Hippocampal formation (tissue), 2 donors: ENCODE data around the gene LORICRIN.

ENCODE experiments used
- DNase-seq, 2 donors: peaks; one replicate each; lab custom pipeline; 2025; lab: John Stamatoyannopoulos, UW

The LORICRIN gene

GRCh38 chr1:153250166-153250565 lies 9.3 kb upstream of the LORICRIN start:
- no peak for DNase-seq

GRCh38 chr1:153251087-153251486 lies 8.4 kb upstream of the LORICRIN start:
- no peak for DNase-seq

GRCh38 chr1:153251562-153251961 lies 7.9 kb upstream of the LORICRIN start:
- DNase-seq, result no peak

GRCh38 chr1:153251988-153252387 lies 7.5 kb upstream of the LORICRIN start:
- no peak for DNase-seq

GRCh38 chr1:153253076-153253475 lies 6.4 kb upstream of the LORICRIN start:
- no peak for DNase-seq

GRCh38 chr1:153253693-153254092 lies 5.8 kb upstream of the LORICRIN start:
- DNase-seq, result no peak

GRCh38 chr1:153260585-153261280 lies 1.2 kb downstream of the LORICRIN start:
- no peak for DNase-seq

GRCh38 chr1:153261281-153262069 lies 2.0 kb downstream of the LORICRIN start:
- no peak for DNase-seq

- DNase-seq, result no peak
Observed at GRCh38 chr1:153262070-153262366, 2.5 kb downstream of the LORICRIN start.

- DNase-seq, result no peak
Observed at GRCh38 chr1:153262462-153263157, 3.1 kb downstream of the LORICRIN start.

GRCh38 chr1:153265457-153265856 lies 6.0 kb downstream of the LORICRIN start:
- DNase-seq, result no peak

GRCh38 chr1:153271711-153272110 lies 12.2 kb downstream of the LORICRIN start:
- DNase-seq, result no peak

- no peak for DNase-seq
Observed at GRCh38 chr1:153272186-153272585, 12.7 kb downstream of the LORICRIN start.

- no peak for DNase-seq
Observed at GRCh38 chr1:153277852-153278251, 18.4 kb downstream of the LORICRIN start.

- no peak for DNase-seq
Observed at GRCh38 chr1:153288634-153289275, 29.3 kb downstream of the LORICRIN start.

- DNase-seq, result no peak
Observed at GRCh38 chr1:153291514-153291913, 32.0 kb downstream of the LORICRIN start.

- no peak for DNase-seq
Observed at GRCh38 chr1:153292185-153292584, 32.7 kb downstream of the LORICRIN start.

GRCh38 chr1:153292740-153293479 lies 33.4 kb downstream of the LORICRIN start:
- DNase-seq, result no peak

GRCh38 chr1:153293480-153293775 lies 33.9 kb downstream of the LORICRIN start:
- no peak for DNase-seq

- DNase-seq, result no peak
Observed at GRCh38 chr1:153293851-153294250, 34.4 kb downstream of the LORICRIN start.

- no peak for DNase-seq
Observed at GRCh38 chr1:153302308-153302707, 42.8 kb downstream of the LORICRIN start.

- DNase-seq, result no peak
Observed at GRCh38 chr1:153305682-153306081, 46.2 kb downstream of the LORICRIN start.
